ENCODE results near the gene TENT5A. TPM values are rescaled to one million over a fixed set of nuclear protein-coding genes. Genes with fewer than 3 reads are reported as not detected.
A peak's percentile ranks its signal among the peaks of the same experiment; 100 is the strongest.

The TENT5A gene
- total RNA-seq (ENCODE audit: unreplicated experiment) = 2.7 TPM
- long read RNA-seq, full-length matches to known transcripts = 1 of 2 reads
- long read RNA-seq, partial matches to known transcripts = 0 of 2 reads
- long read RNA-seq, other reads (novel, unspliced or antisense) = 1 of 2 reads

DNA sequence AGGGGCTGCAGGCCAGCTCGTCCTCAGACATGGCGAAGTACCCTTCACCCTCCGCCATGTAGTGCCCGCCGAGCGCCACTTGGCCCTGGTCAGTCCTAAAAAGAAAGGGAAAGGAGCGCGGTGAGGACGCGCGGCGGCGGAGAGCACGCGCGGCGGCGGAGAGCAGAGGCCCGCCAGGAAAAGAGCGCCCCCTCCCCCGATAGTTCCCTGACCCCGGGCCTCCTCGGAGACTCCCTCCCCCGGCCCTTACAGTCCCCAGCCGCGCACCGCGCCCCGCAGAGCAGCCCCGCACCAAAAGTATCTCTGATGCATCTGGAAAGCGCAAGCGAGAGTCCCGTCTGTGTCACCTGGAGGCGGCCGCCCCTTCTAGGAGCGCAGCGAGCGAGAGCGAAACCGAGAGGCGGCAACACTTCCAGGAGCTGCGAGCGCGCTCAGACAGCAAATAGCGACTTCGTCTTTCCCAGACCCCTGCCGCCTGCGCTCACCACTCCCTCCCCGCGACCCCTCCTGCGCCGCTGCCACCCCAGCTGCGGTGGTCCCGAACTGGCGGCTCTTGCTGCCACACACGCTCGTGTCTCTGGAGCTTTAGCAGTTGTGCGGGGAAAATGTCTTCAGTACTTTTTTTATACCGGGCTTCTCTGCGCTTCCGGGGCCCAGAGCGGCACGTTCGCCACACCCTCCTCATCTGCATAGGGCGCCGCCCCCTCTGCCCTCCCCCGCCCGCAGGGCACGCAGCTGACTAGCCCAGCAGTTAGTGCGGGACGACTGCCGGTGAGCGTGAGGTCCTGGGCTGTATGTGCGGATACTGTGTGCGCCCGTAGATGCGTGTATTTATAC, at the start of gene TENT5A:
TSS of gene TENT5A (minus strand) at position 598 of the 837 bp plus-strand sequence. CDS start at position 58, 540 bp downstream.
- peaks cover 5% of the 10 kb centered on the region for H3K4me1 Mint-ChIP-seq (ENCODE audit: low read depth, unreplicated experiment)
- H3K36me3 Mint-ChIP-seq (ENCODE audit: unreplicated experiment) = no peaks in the 10 kb centered on the region
- peaks cover 4% of the 10 kb centered on the region for H3K27me3 Mint-ChIP-seq (ENCODE audit: unreplicated experiment)
- peaks cover 10% of the 10 kb centered on the region for H3K9me3 Mint-ChIP-seq (ENCODE audit: unreplicated experiment)
- peak within 1 kb of the TSS; percentile 98 for H3K4me3 Mint-ChIP-seq (ENCODE audit: unreplicated experiment)
- H3K27ac Mint-ChIP-seq (ENCODE audit: unreplicated experiment) = no peak within 1 kb of the TSS
- no peak for TF ChIP-seq CTCF (IDR thresholded peaks at IDR 0.05; ENCODE audit: partially characterized antibody, unreplicated experiment)
- DNase-seq = peak; percentile 93

DNA sequence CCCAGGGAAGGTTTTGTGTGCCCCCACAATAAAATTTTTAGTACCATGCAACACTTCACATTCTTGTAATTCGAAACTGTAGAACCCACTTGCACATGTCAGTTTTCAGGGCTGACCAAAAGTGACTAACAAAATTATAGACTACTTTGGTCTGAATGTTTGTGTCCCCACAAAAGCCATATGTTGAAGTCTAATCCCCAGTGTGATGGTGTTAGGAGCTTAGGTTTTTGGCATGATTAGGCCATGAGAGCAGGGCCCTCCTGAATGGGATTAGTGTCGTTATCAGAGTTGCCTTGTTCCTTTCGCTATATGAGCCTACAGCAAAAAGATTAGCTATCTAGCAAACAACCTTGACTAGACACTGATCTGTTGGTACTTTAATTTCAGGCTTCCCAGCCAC, 49.0 kb upstream of the TENT5A start:
- TF ChIP-seq CTCF (IDR thresholded peaks at IDR 0.05; ENCODE audit: partially characterized antibody, unreplicated experiment) = no peak
- Mint-ChIP-seq H3K36me3 (ENCODE audit: unreplicated experiment) (no peaks in the 10 kb centered on the region), H3K4me3 (ENCODE audit: unreplicated experiment) (no peak overlapping the region), H3K9me3 (ENCODE audit: unreplicated experiment) (no peaks in the 10 kb centered on the region), H3K27ac (ENCODE audit: unreplicated experiment) (no peak overlapping the region), H3K4me1 (ENCODE audit: low read depth, unreplicated experiment) (no peaks in the 10 kb centered on the region), H3K27me3 (ENCODE audit: unreplicated experiment) (no peaks in the 10 kb centered on the region)
- DNase-seq = no peak

DNA sequence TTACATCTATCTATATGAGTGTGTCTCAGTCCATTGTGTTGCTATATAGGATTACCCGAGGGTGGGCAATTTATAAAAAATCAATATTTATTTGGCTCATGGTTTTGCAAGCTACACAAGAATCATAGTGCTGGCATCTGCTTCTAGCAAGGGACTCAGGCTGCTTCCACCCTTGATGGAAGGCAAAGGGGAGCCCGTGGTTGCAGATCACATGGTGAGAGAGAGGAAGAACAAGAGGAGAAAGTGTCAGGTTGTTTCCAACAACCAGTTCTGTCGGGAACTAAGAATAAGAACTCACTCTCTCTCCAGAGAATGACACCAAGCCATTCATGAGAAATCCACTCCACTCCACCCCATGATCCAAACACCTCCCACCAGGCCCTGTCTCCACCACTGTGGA, 48.2 kb upstream of the TENT5A start:
- no peak for TF ChIP-seq CTCF (IDR thresholded peaks at IDR 0.05; ENCODE audit: partially characterized antibody, unreplicated experiment)
- H3K27ac Mint-ChIP-seq (ENCODE audit: unreplicated experiment) = no peak overlapping the region
- no peaks in the 10 kb centered on the region for H3K4me1 Mint-ChIP-seq (ENCODE audit: low read depth, unreplicated experiment)
- H3K27me3 Mint-ChIP-seq (ENCODE audit: unreplicated experiment) = no peaks in the 10 kb centered on the region
- DNase-seq = no peak
- no peak overlapping the region for H3K4me3 Mint-ChIP-seq (ENCODE audit: unreplicated experiment)
- no peaks in the 10 kb centered on the region for H3K36me3 Mint-ChIP-seq (ENCODE audit: unreplicated experiment)
- H3K9me3 Mint-ChIP-seq (ENCODE audit: unreplicated experiment) = no peaks in the 10 kb centered on the region

DNA sequence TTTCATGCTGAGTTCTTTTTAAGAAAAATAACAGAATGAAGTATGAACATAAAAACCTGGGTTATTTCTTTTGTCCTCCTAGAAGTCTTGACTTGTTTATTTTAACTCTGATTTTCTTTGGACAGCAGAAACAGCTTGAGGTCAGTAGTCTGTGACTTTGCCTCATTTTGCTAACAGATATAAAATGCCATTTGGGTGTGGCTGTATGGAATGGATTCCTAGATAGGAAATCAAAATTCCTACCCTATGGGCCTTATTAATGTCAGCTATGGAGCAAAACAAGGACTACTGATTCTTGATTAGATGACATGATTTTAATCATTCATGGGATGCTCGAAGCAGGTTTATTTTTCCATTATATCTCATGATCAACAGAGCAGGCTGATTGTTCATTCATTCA, 46.8 kb upstream of the TENT5A start:
- Mint-ChIP-seq H3K4me1 (ENCODE audit: low read depth, unreplicated experiment) (no peaks in the 10 kb centered on the region), H3K27me3 (ENCODE audit: unreplicated experiment) (no peaks in the 10 kb centered on the region), H3K9me3 (ENCODE audit: unreplicated experiment) (no peaks in the 10 kb centered on the region), H3K36me3 (ENCODE audit: unreplicated experiment) (no peaks in the 10 kb centered on the region), H3K27ac (ENCODE audit: unreplicated experiment) (no peak overlapping the region), H3K4me3 (ENCODE audit: unreplicated experiment) (no peak overlapping the region)
- no peak for DNase-seq
- no peak for TF ChIP-seq CTCF (IDR thresholded peaks at IDR 0.05; ENCODE audit: partially characterized antibody, unreplicated experiment)

GRCh38 chr6:81797591-81797990, 45.1 kb upstream of the TENT5A start:
- no peaks in the 10 kb centered on the region for H3K9me3 Mint-ChIP-seq (ENCODE audit: unreplicated experiment)
- H3K27ac Mint-ChIP-seq (ENCODE audit: unreplicated experiment) = no peak overlapping the region
- H3K4me3 Mint-ChIP-seq (ENCODE audit: unreplicated experiment) = no peak overlapping the region
- H3K4me1 Mint-ChIP-seq (ENCODE audit: low read depth, unreplicated experiment) = no peaks in the 10 kb centered on the region
- H3K36me3 Mint-ChIP-seq (ENCODE audit: unreplicated experiment) = no peaks in the 10 kb centered on the region
- no peaks in the 10 kb centered on the region for H3K27me3 Mint-ChIP-seq (ENCODE audit: unreplicated experiment)
- no peak for DNase-seq
- no peak for TF ChIP-seq CTCF (IDR thresholded peaks at IDR 0.05; ENCODE audit: partially characterized antibody, unreplicated experiment)
